ENCODE data around the gene KRTAP10-9. TPM values are rescaled to one million over a fixed set of nuclear protein-coding genes. Genes with fewer than 3 reads are reported as not detected.
"Not testable (repeated sequence)": the region's sequence is repeated elsewhere in the genome, so short reads cannot be mapped to it uniquely, and the experiment has no call there.

Gene KRTAP10-9
- polyA plus RNA-seq: not detected
- long read RNA-seq, donor 1: 0 reads
- long read RNA-seq, donor 2: 0 reads
- long read RNA-seq, donor 3: 0 reads
- long read RNA-seq, donor 4: 0 reads
- long read RNA-seq, donor 5: 0 reads
- long read RNA-seq, donor 6: 0 reads
- long read RNA-seq, donor 7: 0 reads
- long read RNA-seq, donor 8: 0 reads
- long read RNA-seq, donor 9: 0 reads
- long read RNA-seq, donor 10: 0 reads

GRCh38 chr21:44626673-44627143, at the start of gene KRTAP10-9:
TSS of gene KRTAP10-9 (plus strand) at chr21:44627093. CDS start at chr21:44627172, 79 bp downstream.
- DNase-seq (no peak), FAIRE-seq (no peak)
- WGBS, 3 donors: 48 to 59% (median 56%) methylated on average over 7 of the region's 7 CpGs
- no peaks in the 10 kb centered on the region for H3K27me3 ChIP-seq (ENCODE audit: control insufficient read depth in 3 of 3, insufficient read depth in 3 of 3, low read length in 3 of 3)
- H3K4me1 ChIP-seq (ENCODE audit: control insufficient read depth in 3 of 3, insufficient read depth in 2 of 3, low read depth in 1 of 3, low read length in 2 of 3): no peaks in the 10 kb centered on the region
- H3K27ac ChIP-seq (ENCODE audit: low read depth in 1 of 3, low read length in 2 of 3): no peak within 1 kb of the TSS
- no peaks in the 10 kb centered on the region for H3K36me3 ChIP-seq (ENCODE audit: control insufficient read depth in 3 of 3, insufficient read depth in 2 of 3, low read depth in 1 of 3, low read length in 3 of 3)
- no peak within 1 kb of the TSS for H3K4me3 ChIP-seq (ENCODE audit: low read depth in 1 of 3, low read length in 3 of 3)
- peaks cover 0 to 16% of the 10 kb centered on the region in 2 donors for H3K9me3 ChIP-seq (ENCODE audit: control insufficient read depth in 2 of 2, insufficient read depth in 1 of 2, low read depth in 1 of 2, low read length in 1 of 2)

- no peak for DNase-seq
- H3K4me1 ChIP-seq (ENCODE audit: control insufficient read depth in 3 of 3, insufficient read depth in 2 of 3, low read depth in 1 of 3, low read length in 2 of 3): no peaks in the 10 kb centered on the region
- H3K36me3 ChIP-seq (ENCODE audit: control insufficient read depth in 3 of 3, insufficient read depth in 2 of 3, low read depth in 1 of 3, low read length in 3 of 3): no peaks in the 10 kb centered on the region
- no peak overlapping the region for H3K4me3 ChIP-seq (ENCODE audit: low read depth in 1 of 3, low read length in 3 of 3)
- peaks cover 0 to 28% of the 10 kb centered on the region in 2 donors for H3K9me3 ChIP-seq (ENCODE audit: control insufficient read depth in 2 of 2, insufficient read depth in 1 of 2, low read depth in 1 of 2, low read length in 1 of 2)
- no peak for FAIRE-seq
- WGBS, 3 donors: 88 to 94% (median 92%) methylated on average over 15 to 17 of the region's 17 CpGs
- no peaks in the 10 kb centered on the region for H3K27me3 ChIP-seq (ENCODE audit: control insufficient read depth in 3 of 3, insufficient read depth in 3 of 3, low read length in 3 of 3)
- no peak overlapping the region for H3K27ac ChIP-seq (ENCODE audit: low read depth in 1 of 3, low read length in 2 of 3)
These were observed 48.4 kb upstream of the KRTAP10-9 start for GRCh38 chr21:44578371-44579055.

GRCh38 chr21:44579056-44579832, 47.6 kb upstream of the KRTAP10-9 start:
- no peaks in the 10 kb centered on the region for H3K27me3 ChIP-seq (ENCODE audit: control insufficient read depth in 3 of 3, insufficient read depth in 3 of 3, low read length in 3 of 3)
- H3K4me1 ChIP-seq (ENCODE audit: control insufficient read depth in 3 of 3, insufficient read depth in 2 of 3, low read depth in 1 of 3, low read length in 2 of 3): no peaks in the 10 kb centered on the region
- H3K4me3 ChIP-seq (ENCODE audit: low read depth in 1 of 3, low read length in 3 of 3): no peak overlapping the region
- no peaks in the 10 kb centered on the region for H3K36me3 ChIP-seq (ENCODE audit: control insufficient read depth in 3 of 3, insufficient read depth in 2 of 3, low read depth in 1 of 3, low read length in 3 of 3)
- no peak for DNase-seq
- FAIRE-seq: no peak
- 72 to 77% (median 77%) methylated on average over 14 to 22 of the region's 22 CpGs for WGBS, 3 donors
- no peak overlapping the region for H3K27ac ChIP-seq (ENCODE audit: low read depth in 1 of 3, low read length in 2 of 3)
- H3K9me3 ChIP-seq (ENCODE audit: control insufficient read depth in 2 of 2, insufficient read depth in 1 of 2, low read depth in 1 of 2, low read length in 1 of 2): peaks cover 0 to 28% of the 10 kb centered on the region in 2 donors

- Histone ChIP-seq H3K36me3 (ENCODE audit: control insufficient read depth in 3 of 3, insufficient read depth in 2 of 3, low read depth in 1 of 3, low read length in 3 of 3) (no peaks in the 10 kb centered on the region), H3K9me3 (ENCODE audit: control insufficient read depth in 2 of 2, insufficient read depth in 1 of 2, low read depth in 1 of 2, low read length in 1 of 2) (peaks cover 0 to 28% of the 10 kb centered on the region in 2 donors), H3K27ac (ENCODE audit: low read depth in 1 of 3, low read length in 2 of 3) (no peak overlapping the region), H3K27me3 (ENCODE audit: control insufficient read depth in 3 of 3, insufficient read depth in 3 of 3, low read length in 3 of 3) (no peaks in the 10 kb centered on the region), H3K4me3 (ENCODE audit: low read depth in 1 of 3, low read length in 3 of 3) (no peak overlapping the region), H3K4me1 (ENCODE audit: control insufficient read depth in 3 of 3, insufficient read depth in 2 of 3, low read depth in 1 of 3, low read length in 2 of 3) (no peaks in the 10 kb centered on the region)
- WGBS, 3 donors: 61 to 74% (median 64%) methylated on average over 6 to 7 of the region's 7 CpGs
- FAIRE-seq: no peak
- no peak for DNase-seq
These were observed 47.1 kb upstream of the KRTAP10-9 start for GRCh38 chr21:44579833-44580144.

- FAIRE-seq; H3K36me3 ChIP-seq (ENCODE audit: control insufficient read depth in 3 of 3, insufficient read depth in 2 of 3, low read depth in 1 of 3, low read length in 3 of 3); H3K27ac ChIP-seq (ENCODE audit: low read depth in 1 of 3, low read length in 2 of 3); DNase-seq; H3K4me3 ChIP-seq (ENCODE audit: low read depth in 1 of 3, low read length in 3 of 3); H3K27me3 ChIP-seq (ENCODE audit: control insufficient read depth in 3 of 3, insufficient read depth in 3 of 3, low read length in 3 of 3); H3K4me1 ChIP-seq (ENCODE audit: control insufficient read depth in 3 of 3, insufficient read depth in 2 of 3, low read depth in 1 of 3, low read length in 2 of 3): not testable (repeated sequence)
- 22 to 37% (median 27%) methylated on average over 18 to 19 of the region's 19 CpGs for WGBS, 3 donors
- peaks cover 0 to 27% of the 10 kb centered on the region in 2 donors for H3K9me3 ChIP-seq (ENCODE audit: control insufficient read depth in 2 of 2, insufficient read depth in 1 of 2, low read depth in 1 of 2, low read length in 1 of 2)
These were observed 46.6 kb upstream of the KRTAP10-9 start, which contains the start of gene KRTAP10-5 for GRCh38 chr21:44580231-44580821. TSS of gene KRTAP10-5 (minus strand) at chr21:44580604. CDS start at chr21:44580578, 26 bp downstream.

- no peak for FAIRE-seq
- peaks cover 0 to 3% (median 0%) of the 10 kb centered on the region in 3 donors for H3K27me3 ChIP-seq (ENCODE audit: control insufficient read depth in 3 of 3, insufficient read depth in 3 of 3, low read length in 3 of 3)
- 83 to 91% (median 88%) methylated on average over 3 of the region's 3 CpGs for WGBS, 3 donors
- no peak overlapping the region for H3K27ac ChIP-seq (ENCODE audit: low read depth in 1 of 3, low read length in 2 of 3)
- H3K36me3 ChIP-seq (ENCODE audit: control insufficient read depth in 3 of 3, insufficient read depth in 2 of 3, low read depth in 1 of 3, low read length in 3 of 3): no peaks in the 10 kb centered on the region
- H3K4me1 ChIP-seq (ENCODE audit: control insufficient read depth in 3 of 3, insufficient read depth in 2 of 3, low read depth in 1 of 3, low read length in 2 of 3): no peaks in the 10 kb centered on the region
- H3K4me3 ChIP-seq (ENCODE audit: low read depth in 1 of 3, low read length in 3 of 3): no peak overlapping the region
- H3K9me3 ChIP-seq (ENCODE audit: control insufficient read depth in 2 of 2, insufficient read depth in 1 of 2, low read depth in 1 of 2, low read length in 1 of 2): peaks cover 0 to 19% of the 10 kb centered on the region in 2 donors
- no peak for DNase-seq
These were observed 45.7 kb upstream of the KRTAP10-9 start for GRCh38 chr21:44581158-44581557.

- Histone ChIP-seq H3K4me1 (ENCODE audit: control insufficient read depth in 3 of 3, insufficient read depth in 2 of 3, low read depth in 1 of 3, low read length in 2 of 3) (no peaks in the 10 kb centered on the region), H3K27ac (ENCODE audit: low read depth in 1 of 3, low read length in 2 of 3) (no peak overlapping the region), H3K27me3 (ENCODE audit: control insufficient read depth in 3 of 3, insufficient read depth in 3 of 3, low read length in 3 of 3) (peaks cover 0 to 3% (median 0%) of the 10 kb centered on the region in 3 donors), H3K9me3 (ENCODE audit: control insufficient read depth in 2 of 2, insufficient read depth in 1 of 2, low read depth in 1 of 2, low read length in 1 of 2) (peaks cover 0 to 14% of the 10 kb centered on the region in 2 donors), H3K4me3 (ENCODE audit: low read depth in 1 of 3, low read length in 3 of 3) (no peak overlapping the region), H3K36me3 (ENCODE audit: control insufficient read depth in 3 of 3, insufficient read depth in 2 of 3, low read depth in 1 of 3, low read length in 3 of 3) (no peaks in the 10 kb centered on the region)
- DNase-seq: no peak
- no peak for FAIRE-seq
- WGBS, 3 donors: 76 to 80% (median 77%) methylated on average over 14 to 15 of the region's 15 CpGs
These were observed 44.8 kb upstream of the KRTAP10-9 start for GRCh38 chr21:44582055-44582454.
